ENCODE measurements around the gene KIAA1549. TPM values are rescaled to one million over a fixed set of nuclear protein-coding genes. Genes with fewer than 3 reads are reported as not detected.

KIAA1549 gene
- total and polyA plus RNA-seq, 9 of the 15 experiments (the other 6 are each of a cell fraction or from before 2014, with no cell fraction given): 0.01 to 0.29 (median 0.07) TPM

DNA sequence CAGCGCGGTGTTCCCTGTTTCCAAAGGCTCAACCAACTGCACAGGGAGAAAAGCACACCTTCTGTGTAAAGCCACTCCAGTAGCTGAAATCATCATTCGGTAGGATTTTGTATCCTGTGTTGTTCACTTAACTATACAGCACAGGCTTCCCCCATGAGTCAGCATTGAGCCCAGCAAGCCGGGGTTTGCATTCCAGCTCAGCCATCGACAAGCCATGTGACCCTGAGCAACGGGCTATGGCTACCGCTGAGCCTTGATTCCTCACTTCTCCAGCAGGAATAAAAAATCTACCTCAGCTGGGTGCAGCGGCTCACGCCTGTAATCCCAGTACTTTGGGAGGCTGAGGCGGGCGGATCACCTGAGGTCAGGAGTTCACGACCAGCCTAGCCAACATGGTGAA is 139.1 kb downstream of the KIAA1549 start:
- ATAC-seq (peak; percentile 84), FAIRE-seq (no peak), DNase-seq (ENCODE audit: extremely low read depth in 1 of 4, low spot score in 3 of 4) (peak in 3 of 4 experiments; percentile 35 to 62 (median 51))
- Histone ChIP-seq H3K4me2 (ENCODE audit: insufficient read depth, low read length) (peak overlapping the region; percentile 30; the same call in 1 of the 2 replicates), H3K27me3 (ENCODE audit: control insufficient read depth in 2 of 2, insufficient read depth in 2 of 2, low read length in 2 of 2) (peaks cover 31 to 40% of the 10 kb centered on the region in 2 experiments), H3K36me3 (ENCODE audit: control insufficient read depth, insufficient read depth, low read length) (no peaks in the 10 kb centered on the region), H4K20me1 (replicated peaks; ENCODE audit: control insufficient read depth, insufficient read depth, low read length) (no peaks in the 10 kb centered on the region), H3K9me1 (ENCODE audit: control insufficient read depth, insufficient read depth, low read length) (no peaks in the 10 kb centered on the region), H3K9ac (ENCODE audit: insufficient read depth in 1 of 2, low read depth in 2 of 2, low read length in 2 of 2) (no peak overlapping the region; a peak in 1 of 4 replicates), H3K9me3 (replicated peaks; ENCODE audit: control insufficient read depth, insufficient read depth, low read depth, low read length) (no peaks in the 10 kb centered on the region), H3K4me3 (no peak overlapping the region), H3K4me1 (replicated peaks in 1 of 2; ENCODE audit: control insufficient read depth in 2 of 2, insufficient read depth in 2 of 2, low read length in 2 of 2) (peaks cover 7 to 10% of the 10 kb centered on the region in 2 experiments; a peak in 4 of 5 replicates), H3K27ac (ENCODE audit: extremely low read depth, low read depth, low read length) (no peak overlapping the region; the same call in 2 of the 3 replicates), H3K79me2 (ENCODE audit: control insufficient read depth, insufficient read depth, low read length) (no peaks in the 10 kb centered on the region), H2AFZ (ENCODE audit: low read depth, low read length) (peak overlapping the region; percentile 71)
- in situ Hi-C loops (cut with MboI): no loop called here
- ChIA-PET CTCF (ENCODE audit: low intra/inter-chr PET ratio) (no interaction called here), POLR2A (interaction anchor here (0.5 to 1.1 kb wide), 3 partner anchors 9 to 377 kb away, joined by 3 to 4 read pairs (median 3); no protein-coding TSS in a partner anchor)
- intact Hi-C loops (cut with micrococcal nuclease): no loop called here
- no TSS peak for BruUV-seq (replicated peaks)
- 14% methylated on average over 12 of the region's 12 CpGs for WGBS (ENCODE audit: insufficient coverage, low coverage, missing lambda C conversion rate)
- no peak for TF ChIP-seq MLX (CRISPR knock-in tag; conservative IDR thresholded peaks at IDR 0.05)
- TF ChIP-seq MAFF (IDR thresholded peaks at IDR 0.05; ENCODE audit: low read length): peak; percentile 73
- TF ChIP-seq, protein P1, sequence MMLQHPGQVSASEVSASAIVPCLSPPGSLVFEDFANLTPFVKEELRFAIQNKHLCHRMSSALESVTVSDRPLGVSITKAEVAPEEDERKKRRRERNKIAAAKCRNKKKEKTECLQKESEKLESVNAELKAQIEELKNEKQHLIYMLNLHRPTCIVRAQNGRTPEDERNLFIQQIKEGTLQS (IDR thresholded peaks at IDR 0.05): peak; percentile 54
- TF ChIP-seq, protein P1 (CRISPR knock-in tag; conservative IDR thresholded peaks at IDR 0.05): no peak
- TF ChIP-seq MGA (IDR thresholded peaks at IDR 0.05): peak; percentile 57
- peak; percentile 90 for TF ChIP-seq ZNF316 (IDR thresholded peaks at IDR 0.05)
- TF ChIP-seq CEBPB (tag; IDR thresholded peaks at IDR 0.05): 0 out of 2 replicates have a peak, but pooled peaks have one; percentile 6
- TF ChIP-seq YY1 (IDR thresholded peaks at IDR 0.05; ENCODE audit: borderline replicate concordance in 1 of 3, control insufficient read depth in 1 of 3, extremely low read depth in 1 of 3, insufficient read depth in 3 of 3, insufficient read length in 1 of 3, insufficient replicate concordance in 2 of 3, low read depth in 1 of 3, low read length in 2 of 3): peak in 1 of 3 experiments; percentile 19
